Measurements from ENCODE around the gene TAPT1.

TAPT1 gene

GRCh38 chr4:16158504-16158852 lies 67.8 kb downstream of the TAPT1 start:
- ChIA-PET POLR2A (interaction anchor here (0.5 to 0.6 kb wide), 2 partner anchors 117 to 345 kb away, joined by 3 read pairs; no protein-coding TSS in a partner anchor), CTCF (no interaction called here)
- H3K4me3 ChIP-seq (ENCODE audit: low read depth, low read length): no peak overlapping the region
- no peak for TF ChIP-seq ZNF138 (tag by site-specific recombination; IDR thresholded peaks at IDR 0.05; ENCODE audit: borderline replicate concordance)
- TF ChIP-seq ZNF561 (tag by site-specific recombination; IDR thresholded peaks at IDR 0.05; ENCODE audit: borderline replicate concordance): no peak
- no peak for TF ChIP-seq ZBTB44 (tag by site-specific recombination; IDR thresholded peaks at IDR 0.05)
- TF ChIP-seq ZNF501 (tag by site-specific recombination; IDR thresholded peaks at IDR 0.05): no peak
- TF ChIP-seq ZNF654 (tag by site-specific recombination; IDR thresholded peaks at IDR 0.05; ENCODE audit: low read depth): no peak
- TF ChIP-seq ZNF830 (tag by site-specific recombination; IDR thresholded peaks at IDR 0.05; ENCODE audit: low read depth): no peak
- no peak for TF ChIP-seq FEZF1 (tag by site-specific recombination; IDR thresholded peaks at IDR 0.05)
- TF ChIP-seq ZNF677 (tag by site-specific recombination; IDR thresholded peaks at IDR 0.05): no peak
- no peak for TF ChIP-seq ZNF776 (tag by site-specific recombination; IDR thresholded peaks at IDR 0.05; ENCODE audit: borderline replicate concordance)
- TF ChIP-seq BCL11A (tag by site-specific recombination; IDR thresholded peaks at IDR 0.05; ENCODE audit: low read depth): no peak
- no peak for TF ChIP-seq ZNF157 (tag by site-specific recombination; IDR thresholded peaks at IDR 0.05)
- H3K4me1 ChIP-seq (ENCODE audit: control insufficient read depth, insufficient read depth, low read length): no peaks in the 10 kb centered on the region
- no peaks in the 10 kb centered on the region for H3K9me3 ChIP-seq (ENCODE audit: control insufficient read depth, insufficient read depth, low read depth, low read length)
- H3K27ac ChIP-seq (ENCODE audit: extremely low read depth, low read depth, low read length): no peak overlapping the region
- H3K36me3 ChIP-seq (ENCODE audit: control insufficient read depth in 2 of 2, insufficient read depth in 1 of 2, low read length in 2 of 2): peaks cover 0 to 15% of the 10 kb centered on the region in 2 experiments; a peak in 1 of 3 replicates

- Histone ChIP-seq H3K27ac (ENCODE audit: extremely low read depth, low read depth, low read length) (no peak overlapping the region), H3K4me1 (ENCODE audit: control insufficient read depth, insufficient read depth, low read length) (no peaks in the 10 kb centered on the region), H3K9me3 (ENCODE audit: control insufficient read depth, insufficient read depth, low read depth, low read length) (no peaks in the 10 kb centered on the region), H3K36me3 (ENCODE audit: control insufficient read depth in 2 of 2, insufficient read depth in 1 of 2, low read length in 2 of 2) (peaks cover 0 to 9% of the 10 kb centered on the region in 2 experiments; a peak in 1 of 3 replicates), H3K4me3 (ENCODE audit: low read depth, low read length) (no peak overlapping the region)
- ChIA-PET CTCF (interaction anchor here (0.7 kb wide), 1 partner anchor 194 kb away, joined by 3 read pairs; no protein-coding TSS in a partner anchor), POLR2A (interaction anchor here (0.5 to 1.1 kb wide), 3 partner anchors 23 to 345 kb away, joined by 3 to 4 read pairs (median 3); no protein-coding TSS in a partner anchor)
- TF ChIP-seq GLIS2 (tag by site-specific recombination; IDR thresholded peaks at IDR 0.05) (no peak), ZNF266 (tag by site-specific recombination; IDR thresholded peaks at IDR 0.05; ENCODE audit: low read depth) (no peak), ZNF660 (tag by site-specific recombination; IDR thresholded peaks at IDR 0.05) (no peak), ZNF10 (tag by site-specific recombination; IDR thresholded peaks at IDR 0.05) (no peak), ZNF174 (tag by site-specific recombination; IDR thresholded peaks at IDR 0.05) (no peak), ZNF175 (tag by site-specific recombination; IDR thresholded peaks at IDR 0.05) (no peak), HOXD13 (CRISPR knock-in tag; IDR thresholded peaks at IDR 0.05; ENCODE audit: borderline replicate concordance) (no peak), ZNF302 (tag by site-specific recombination; IDR thresholded peaks at IDR 0.05; ENCODE audit: low read depth) (no peak), MEIS1 (CRISPR knock-in tag; IDR thresholded peaks at IDR 0.05; ENCODE audit: borderline replicate concordance) (no peak), ZNF114 (tag by site-specific recombination; IDR thresholded peaks at IDR 0.05) (no peak), KLF7 (tag by site-specific recombination; IDR thresholded peaks at IDR 0.05; ENCODE audit: borderline replicate concordance) (no peak), REPIN1 (tag by site-specific recombination; IDR thresholded peaks at IDR 0.05; ENCODE audit: low read depth) (no peak)
- TF ChIP-seq, protein P1, sequence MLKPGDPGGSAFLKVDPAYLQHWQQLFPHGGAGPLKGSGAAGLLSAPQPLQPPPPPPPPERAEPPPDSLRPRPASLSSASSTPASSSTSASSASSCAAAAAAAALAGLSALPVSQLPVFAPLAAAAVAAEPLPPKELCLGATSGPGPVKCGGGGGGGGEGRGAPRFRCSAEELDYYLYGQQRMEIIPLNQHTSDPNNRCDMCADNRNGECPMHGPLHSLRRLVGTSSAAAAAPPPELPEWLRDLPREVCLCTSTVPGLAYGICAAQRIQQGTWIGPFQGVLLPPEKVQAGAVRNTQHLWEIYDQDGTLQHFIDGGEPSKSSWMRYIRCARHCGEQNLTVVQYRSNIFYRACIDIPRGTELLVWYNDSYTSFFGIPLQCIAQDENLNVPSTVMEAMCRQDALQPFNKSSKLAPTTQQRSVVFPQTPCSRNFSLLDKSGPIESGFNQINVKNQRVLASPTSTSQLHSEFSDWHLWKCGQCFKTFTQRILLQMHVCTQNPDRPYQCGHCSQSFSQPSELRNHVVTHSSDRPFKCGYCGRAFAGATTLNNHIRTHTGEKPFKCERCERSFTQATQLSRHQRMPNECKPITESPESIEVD (tag by site-specific recombination; IDR thresholded peaks at IDR 0.05): no peak
- TF ChIP-seq, protein P2, sequence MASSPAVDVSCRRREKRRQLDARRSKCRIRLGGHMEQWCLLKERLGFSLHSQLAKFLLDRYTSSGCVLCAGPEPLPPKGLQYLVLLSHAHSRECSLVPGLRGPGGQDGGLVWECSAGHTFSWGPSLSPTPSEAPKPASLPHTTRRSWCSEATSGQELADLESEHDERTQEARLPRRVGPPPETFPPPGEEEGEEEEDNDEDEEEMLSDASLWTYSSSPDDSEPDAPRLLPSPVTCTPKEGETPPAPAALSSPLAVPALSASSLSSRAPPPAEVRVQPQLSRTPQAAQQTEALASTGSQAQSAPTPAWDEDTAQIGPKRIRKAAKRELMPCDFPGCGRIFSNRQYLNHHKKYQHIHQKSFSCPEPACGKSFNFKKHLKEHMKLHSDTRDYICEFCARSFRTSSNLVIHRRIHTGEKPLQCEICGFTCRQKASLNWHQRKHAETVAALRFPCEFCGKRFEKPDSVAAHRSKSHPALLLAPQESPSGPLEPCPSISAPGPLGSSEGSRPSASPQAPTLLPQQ (tag by site-specific recombination; IDR thresholded peaks at IDR 0.05): no peak
- TF ChIP-seq, protein P3, sequence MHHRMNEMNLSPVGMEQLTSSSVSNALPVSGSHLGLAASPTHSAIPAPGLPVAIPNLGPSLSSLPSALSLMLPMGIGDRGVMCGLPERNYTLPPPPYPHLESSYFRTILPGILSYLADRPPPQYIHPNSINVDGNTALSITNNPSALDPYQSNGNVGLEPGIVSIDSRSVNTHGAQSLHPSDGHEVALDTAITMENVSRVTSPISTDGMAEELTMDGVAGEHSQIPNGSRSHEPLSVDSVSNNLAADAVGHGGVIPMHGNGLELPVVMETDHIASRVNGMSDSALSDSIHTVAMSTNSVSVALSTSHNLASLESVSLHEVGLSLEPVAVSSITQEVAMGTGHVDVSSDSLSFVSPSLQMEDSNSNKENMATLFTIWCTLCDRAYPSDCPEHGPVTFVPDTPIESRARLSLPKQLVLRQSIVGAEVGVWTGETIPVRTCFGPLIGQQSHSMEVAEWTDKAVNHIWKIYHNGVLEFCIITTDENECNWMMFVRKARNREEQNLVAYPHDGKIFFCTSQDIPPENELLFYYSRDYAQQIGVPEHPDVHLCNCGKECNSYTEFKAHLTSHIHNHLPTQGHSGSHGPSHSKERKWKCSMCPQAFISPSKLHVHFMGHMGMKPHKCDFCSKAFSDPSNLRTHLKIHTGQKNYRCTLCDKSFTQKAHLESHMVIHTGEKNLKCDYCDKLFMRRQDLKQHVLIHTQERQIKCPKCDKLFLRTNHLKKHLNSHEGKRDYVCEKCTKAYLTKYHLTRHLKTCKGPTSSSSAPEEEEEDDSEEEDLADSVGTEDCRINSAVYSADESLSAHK (tag by site-specific recombination; IDR thresholded peaks at IDR 0.05): no peak
Measured at GRCh38 chr4:16157609-16158503, 68.4 kb downstream of the TAPT1 start.

Measured in HEK293 (cell line).